ENCODE measurements around the gene CUEDC2. TPM values are rescaled to one million over a fixed set of nuclear protein-coding genes. Genes with fewer than 3 reads are reported as not detected.

CUEDC2 gene
- total and polyA plus RNA-seq, 2 donors (not counting 1 experiment from before 2014, with no cell fraction given), result 60.8 to 62.3 TPM

DNA sequence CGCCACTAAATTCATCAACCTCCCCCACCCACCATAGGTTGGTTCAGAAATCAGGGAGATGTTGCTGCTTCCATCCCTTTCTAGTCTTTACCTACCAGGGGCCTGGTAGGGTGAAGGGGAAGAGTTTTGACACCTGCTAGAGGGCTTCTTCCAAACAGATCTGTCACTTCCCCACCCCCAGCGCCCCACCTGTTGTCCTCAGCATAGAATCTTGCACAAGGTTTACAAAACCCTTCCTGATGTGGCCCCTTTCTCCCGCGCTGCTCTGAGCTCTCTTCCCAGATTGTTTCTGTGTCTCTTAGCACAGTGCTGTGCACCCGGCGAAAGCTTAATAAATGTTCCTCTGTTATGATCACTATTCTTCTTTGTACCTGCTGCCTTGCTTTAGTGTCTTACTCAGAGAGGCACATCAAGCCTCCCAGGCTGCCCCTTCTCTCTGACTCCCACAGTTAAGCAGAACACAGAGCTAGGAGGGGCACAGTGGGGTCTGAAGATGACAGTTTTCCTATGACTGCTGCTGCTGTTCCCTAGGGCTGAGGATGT, 30.2 kb upstream of the CUEDC2 start:
- peak overlapping the region; percentile 37 for H3K4me2 ChIP-seq (ENCODE audit: extremely low read depth, insufficient read depth, low read length)

DNA sequence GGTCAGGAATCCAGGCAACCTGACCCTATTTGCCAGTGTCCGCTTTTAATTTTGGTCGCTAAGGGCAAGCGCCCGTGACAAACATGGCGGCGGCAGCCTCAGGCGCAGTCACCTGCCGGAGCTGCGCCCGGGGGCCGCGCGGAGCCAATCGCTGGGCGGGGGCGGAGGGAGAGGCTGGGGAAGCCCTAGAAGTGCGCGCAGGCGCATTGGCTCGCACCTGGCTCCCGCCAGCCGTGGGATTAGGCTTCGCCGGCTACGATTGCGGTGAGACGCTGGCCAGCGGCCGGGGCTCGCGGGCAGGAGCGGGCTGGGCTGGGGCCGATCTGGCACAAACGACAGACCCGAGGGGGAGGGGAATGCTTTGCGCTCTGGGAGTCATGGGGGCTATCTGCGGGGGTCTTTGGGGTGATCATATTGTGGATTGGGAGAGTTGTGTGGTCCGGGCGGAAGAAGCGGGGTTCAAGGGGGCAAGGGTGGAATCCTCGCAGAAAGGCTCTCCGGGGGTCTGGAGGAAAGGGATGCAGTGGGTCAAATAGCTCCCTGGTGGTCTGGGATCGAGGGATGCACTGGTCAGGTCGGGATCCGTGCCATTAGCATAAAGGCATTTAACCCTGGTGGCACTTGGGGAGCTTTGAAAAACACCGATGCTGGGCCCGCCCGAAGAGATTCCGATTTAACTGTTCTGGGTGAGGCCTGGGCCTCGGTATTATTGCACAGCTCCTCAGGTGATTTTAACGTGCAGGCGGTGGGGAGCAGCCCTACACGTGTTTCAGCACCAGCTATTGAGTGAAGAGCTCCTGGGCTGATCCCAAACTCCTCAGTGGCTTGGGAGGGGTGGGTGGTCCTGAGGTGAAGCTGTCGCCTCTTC, 29.0 kb upstream of the CUEDC2 start:
- peak; percentile 75 to 80 for DNase-seq (ENCODE audit: low read depth in 2 of 2)
- no peaks in the 10 kb centered on the region for H4K20me1 ChIP-seq (ENCODE audit: control insufficient read depth, extremely low read depth, insufficient read depth, low read length)
- H2AFZ ChIP-seq (ENCODE audit: low read length), result peak overlapping the region; percentile 59
- H3K27me3 ChIP-seq (ENCODE audit: control insufficient read depth, insufficient read depth, low read length), result no peaks in the 10 kb centered on the region
- H3K79me2 ChIP-seq (ENCODE audit: control insufficient read depth, insufficient read depth, low read length), result no peaks in the 10 kb centered on the region
- H3K36me3 ChIP-seq (ENCODE audit: control insufficient read depth, insufficient read depth, low read length), result no peaks in the 10 kb centered on the region
- H3K4me3 ChIP-seq (replicated peaks in 1 of 4; ENCODE audit: control extremely low read depth in 1 of 4, insufficient read depth in 1 of 4, low read depth in 3 of 4, low read length in 4 of 4), result peak overlapping the region; percentile 56 to 64 (median 60)
- no peaks in the 10 kb centered on the region for H3K4me1 ChIP-seq (ENCODE audit: control insufficient read depth, extremely low read depth, insufficient read depth, low read length)
- no peak overlapping the region for H3K27ac ChIP-seq (ENCODE audit: insufficient read depth, low read length)
- peak overlapping the region; percentile 88 for H3K4me2 ChIP-seq (ENCODE audit: extremely low read depth, insufficient read depth, low read length)
- H3K9me3 ChIP-seq (ENCODE audit: control insufficient read depth, insufficient read depth, low read depth, low read length), result no peaks in the 10 kb centered on the region
- no peak for TF ChIP-seq EZH2 (IDR thresholded peaks at IDR 0.05; ENCODE audit: low read length, missing control alignments)
- TF ChIP-seq, protein P1, sequence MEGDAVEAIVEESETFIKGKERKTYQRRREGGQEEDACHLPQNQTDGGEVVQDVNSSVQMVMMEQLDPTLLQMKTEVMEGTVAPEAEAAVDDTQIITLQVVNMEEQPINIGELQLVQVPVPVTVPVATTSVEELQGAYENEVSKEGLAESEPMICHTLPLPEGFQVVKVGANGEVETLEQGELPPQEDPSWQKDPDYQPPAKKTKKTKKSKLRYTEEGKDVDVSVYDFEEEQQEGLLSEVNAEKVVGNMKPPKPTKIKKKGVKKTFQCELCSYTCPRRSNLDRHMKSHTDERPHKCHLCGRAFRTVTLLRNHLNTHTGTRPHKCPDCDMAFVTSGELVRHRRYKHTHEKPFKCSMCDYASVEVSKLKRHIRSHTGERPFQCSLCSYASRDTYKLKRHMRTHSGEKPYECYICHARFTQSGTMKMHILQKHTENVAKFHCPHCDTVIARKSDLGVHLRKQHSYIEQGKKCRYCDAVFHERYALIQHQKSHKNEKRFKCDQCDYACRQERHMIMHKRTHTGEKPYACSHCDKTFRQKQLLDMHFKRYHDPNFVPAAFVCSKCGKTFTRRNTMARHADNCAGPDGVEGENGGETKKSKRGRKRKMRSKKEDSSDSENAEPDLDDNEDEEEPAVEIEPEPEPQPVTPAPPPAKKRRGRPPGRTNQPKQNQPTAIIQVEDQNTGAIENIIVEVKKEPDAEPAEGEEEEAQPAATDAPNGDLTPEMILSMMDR (conservative IDR thresholded peaks at IDR 0.05 in 1 of 2, IDR thresholded peaks at IDR 0.05 in 1 of 2; ENCODE audit: low read depth in 1 of 2, low read length in 2 of 2), result no peak
- peak overlapping the region; percentile 49 for H3K9ac ChIP-seq (ENCODE audit: insufficient read depth, low read length)

More for the DNA sequence above, 30.2 kb upstream of the CUEDC2 start:
- Histone ChIP-seq H3K4me3 (replicated peaks in 1 of 4; ENCODE audit: control extremely low read depth in 1 of 4, insufficient read depth in 1 of 4, low read depth in 3 of 4, low read length in 4 of 4) (no peak overlapping the region), H3K27ac (ENCODE audit: insufficient read depth, low read length) (no peak overlapping the region), H3K4me1 (ENCODE audit: control insufficient read depth, extremely low read depth, insufficient read depth, low read length) (no peaks in the 10 kb centered on the region), H4K20me1 (ENCODE audit: control insufficient read depth, extremely low read depth, insufficient read depth, low read length) (no peaks in the 10 kb centered on the region), H2AFZ (ENCODE audit: low read length) (no peak overlapping the region), H3K79me2 (ENCODE audit: control insufficient read depth, insufficient read depth, low read length) (no peaks in the 10 kb centered on the region), H3K27me3 (ENCODE audit: control insufficient read depth, insufficient read depth, low read length) (no peaks in the 10 kb centered on the region), H3K36me3 (ENCODE audit: control insufficient read depth, insufficient read depth, low read length) (no peaks in the 10 kb centered on the region), H3K9me3 (ENCODE audit: control insufficient read depth, insufficient read depth, low read depth, low read length) (no peaks in the 10 kb centered on the region), H3K9ac (ENCODE audit: insufficient read depth, low read length) (no peak overlapping the region)
- DNase-seq (ENCODE audit: low read depth in 2 of 2), result no peak
- TF ChIP-seq, protein P1 (conservative IDR thresholded peaks at IDR 0.05 in 1 of 2, IDR thresholded peaks at IDR 0.05 in 1 of 2; ENCODE audit: low read depth in 1 of 2, low read length in 2 of 2), result no peak
- no peak for TF ChIP-seq EZH2 (IDR thresholded peaks at IDR 0.05; ENCODE audit: low read length, missing control alignments)

DNA sequence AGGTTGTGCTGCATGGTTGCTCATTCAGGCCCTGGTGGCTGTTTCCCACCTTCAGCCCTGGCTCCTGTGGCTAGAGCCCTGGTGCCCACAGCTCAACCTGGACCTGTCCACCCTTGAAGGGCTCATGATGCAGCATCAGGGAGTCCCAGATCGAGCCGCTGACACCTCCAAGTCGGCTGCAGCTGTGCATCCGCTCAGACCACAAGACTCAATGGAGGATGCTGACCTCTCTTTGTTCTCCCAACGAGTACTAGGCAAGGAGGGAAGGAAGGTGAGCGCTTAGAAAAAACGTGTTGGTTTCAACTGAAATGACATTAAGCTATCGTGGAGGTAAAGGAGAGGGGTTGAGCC, 28.4 kb upstream of the CUEDC2 start:
- no peaks in the 10 kb centered on the region for H3K9me3 ChIP-seq (ENCODE audit: control insufficient read depth, insufficient read depth, low read depth, low read length)
- no peak overlapping the region for H3K27ac ChIP-seq (ENCODE audit: insufficient read depth, low read length)
- H3K27me3 ChIP-seq (ENCODE audit: control insufficient read depth, insufficient read depth, low read length), result no peaks in the 10 kb centered on the region
- H2AFZ ChIP-seq (ENCODE audit: low read length), result peak overlapping the region; percentile 59
- no peaks in the 10 kb centered on the region for H4K20me1 ChIP-seq (ENCODE audit: control insufficient read depth, extremely low read depth, insufficient read depth, low read length)
- no peak overlapping the region for H3K9ac ChIP-seq (ENCODE audit: insufficient read depth, low read length)
- no peak for DNase-seq (ENCODE audit: low read depth in 2 of 2)
- H3K4me3 ChIP-seq (replicated peaks in 1 of 4; ENCODE audit: control extremely low read depth in 1 of 4, insufficient read depth in 1 of 4, low read depth in 3 of 4, low read length in 4 of 4), result peak overlapping the region in 3 of 4 experiments; percentile 49 to 64 (median 60)
- H3K79me2 ChIP-seq (ENCODE audit: control insufficient read depth, insufficient read depth, low read length), result no peaks in the 10 kb centered on the region
- H3K4me1 ChIP-seq (ENCODE audit: control insufficient read depth, extremely low read depth, insufficient read depth, low read length), result peaks cover under 1% of the 10 kb centered on the region
- H3K4me2 ChIP-seq (ENCODE audit: extremely low read depth, insufficient read depth, low read length), result peak overlapping the region; percentile 26
- H3K36me3 ChIP-seq (ENCODE audit: control insufficient read depth, insufficient read depth, low read length), result no peaks in the 10 kb centered on the region
- no peak for TF ChIP-seq EZH2 (IDR thresholded peaks at IDR 0.05; ENCODE audit: low read length, missing control alignments)
- TF ChIP-seq, protein P1 (conservative IDR thresholded peaks at IDR 0.05 in 1 of 2, IDR thresholded peaks at IDR 0.05 in 1 of 2; ENCODE audit: low read depth in 1 of 2, low read length in 2 of 2), result no peak

Measured in fibroblast of lung (primary cell).